ENCODE data around the gene FBLN2.

FBLN2 gene

DNA sequence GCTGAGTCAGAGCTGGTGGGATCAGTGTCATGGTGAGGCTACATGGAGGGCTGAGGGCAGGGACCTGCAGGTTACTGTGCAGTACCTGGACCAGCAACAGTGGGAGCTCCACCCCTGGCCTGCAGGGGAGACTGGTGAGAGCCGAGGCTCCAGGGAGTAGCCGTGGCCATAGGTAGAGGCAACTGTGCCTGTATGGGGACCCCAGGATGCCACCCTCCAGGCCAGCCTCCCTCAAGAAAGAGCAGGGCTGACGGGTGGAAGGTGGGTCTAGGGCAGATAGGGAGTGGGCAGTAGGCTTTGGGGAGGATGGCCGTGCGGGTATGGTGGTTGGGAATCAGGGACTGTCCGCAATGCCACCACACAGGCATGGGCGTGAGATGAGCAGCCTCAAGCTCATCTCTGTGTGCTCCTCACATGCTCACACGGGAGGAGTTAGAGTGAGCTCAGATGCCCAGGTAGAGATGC lies 35.5 kb downstream of the FBLN2 start:
- DNase-seq, result no peak

DNA sequence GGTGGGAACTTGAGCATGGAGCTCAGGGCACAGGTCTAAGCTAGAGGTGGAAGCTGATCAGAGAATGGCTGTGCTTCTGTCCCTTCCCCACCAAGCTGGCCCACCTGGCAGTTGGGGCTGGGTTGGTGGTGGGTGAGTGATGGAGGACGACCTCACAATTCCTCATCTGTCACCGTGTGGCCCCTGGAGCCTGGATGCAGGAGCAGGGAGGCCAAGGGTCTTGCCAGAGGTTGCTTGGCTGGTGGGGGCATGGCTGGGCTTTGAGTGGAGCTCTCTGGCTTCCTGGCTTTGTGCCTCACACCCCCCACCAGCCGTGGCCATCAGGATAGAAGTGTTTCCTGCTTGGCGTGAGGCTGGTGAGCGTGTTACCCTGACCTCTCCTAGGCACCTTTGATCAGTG lies 36.0 kb downstream of the FBLN2 start:
- DNase-seq, result no peak

DNA sequence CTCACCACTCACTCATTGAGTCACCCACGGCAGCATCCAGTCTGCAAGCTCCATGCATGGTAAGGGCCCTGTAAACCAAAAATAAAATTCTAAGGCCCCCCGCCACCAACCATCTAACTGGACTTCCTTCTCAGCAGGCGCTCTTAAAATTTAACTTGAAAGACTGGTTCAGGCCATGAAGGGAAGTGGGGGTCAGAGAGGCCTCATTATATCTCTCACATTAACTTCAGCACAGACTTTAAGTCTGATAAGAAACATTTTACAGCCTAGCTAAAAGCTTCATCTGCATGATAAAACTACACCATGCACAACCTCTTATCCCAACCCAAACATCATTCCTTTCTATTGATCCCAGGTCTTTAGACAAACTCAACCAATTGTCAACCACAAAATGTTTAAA lies 38.5 kb downstream of the FBLN2 start:
- DNase-seq, result no peak

DNA sequence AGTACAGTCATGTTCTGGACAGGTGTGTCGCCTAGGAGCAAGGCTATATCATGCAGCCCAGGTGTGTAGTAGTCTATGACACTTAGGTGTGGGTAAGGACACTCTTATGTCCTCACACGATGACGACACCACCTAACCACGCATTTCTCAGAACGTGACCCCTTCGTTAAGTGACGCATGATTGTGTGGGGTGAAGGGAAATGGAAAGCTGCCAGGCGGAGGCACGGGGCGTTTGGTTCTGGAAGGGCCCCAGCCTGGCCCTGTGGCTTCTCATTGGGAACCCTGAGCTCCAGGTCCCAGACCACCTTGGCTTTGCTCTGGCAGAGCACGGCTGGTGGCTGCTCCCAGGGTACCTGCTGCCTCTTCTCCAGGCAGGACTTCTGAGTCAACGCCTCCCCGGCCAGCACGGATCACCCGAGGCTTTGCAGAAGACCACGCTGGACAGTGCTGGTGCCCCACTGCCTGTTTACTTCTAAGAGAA lies 39.3 kb downstream of the FBLN2 start:
- no peak for DNase-seq

DNA sequence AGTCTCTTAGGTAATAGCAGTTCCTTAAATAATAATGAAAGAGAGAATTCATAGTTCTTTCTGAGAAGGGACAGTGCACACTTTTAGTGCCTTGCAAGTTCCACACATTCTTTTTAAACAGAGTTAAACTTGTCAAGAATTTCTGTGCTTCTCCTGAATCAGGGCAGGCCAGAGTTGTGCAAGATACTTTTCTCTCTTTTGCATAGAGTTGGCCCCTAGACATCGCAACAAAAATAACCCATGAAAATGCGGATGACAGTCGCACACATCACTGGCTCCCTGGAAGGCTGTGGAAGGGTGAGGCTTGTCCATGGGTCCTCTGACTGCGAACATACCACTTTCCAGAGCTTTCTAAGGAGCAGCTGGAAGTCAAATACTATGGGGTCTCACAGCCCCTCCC lies 40.1 kb downstream of the FBLN2 start:
- DNase-seq, result no peak

DNA sequence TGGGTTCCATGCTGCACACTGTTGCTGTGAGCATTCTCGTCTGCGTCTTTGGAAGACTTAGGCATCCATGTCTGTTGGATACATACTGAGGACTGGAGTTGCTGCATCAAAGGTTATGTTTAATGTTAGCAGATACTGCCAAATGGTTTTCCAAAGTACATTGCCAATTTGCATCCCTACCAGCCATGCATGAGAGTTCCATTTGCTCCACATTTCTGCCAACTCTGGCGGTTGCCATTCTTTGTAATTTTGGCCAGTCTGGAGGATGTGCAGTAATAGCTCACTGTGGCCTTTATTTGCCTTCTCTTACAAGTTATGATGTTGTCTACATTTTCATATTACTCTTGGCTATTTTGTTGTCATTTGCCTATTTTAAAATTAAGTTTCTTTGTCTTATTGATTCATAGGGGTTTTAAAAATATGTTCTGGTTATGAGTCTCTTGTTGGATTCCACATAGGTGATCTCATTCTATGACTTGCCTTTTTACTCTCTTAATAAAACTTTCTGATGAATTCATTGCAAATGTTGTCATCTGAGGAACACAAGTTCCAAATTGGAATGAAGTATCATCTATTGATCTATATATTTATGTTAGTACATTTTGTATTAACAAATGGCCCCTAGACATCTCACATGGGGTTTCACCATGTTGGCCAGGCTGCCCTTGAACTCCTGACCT lies 42.1 kb downstream of the FBLN2 start:
- no peak for DNase-seq

DNA sequence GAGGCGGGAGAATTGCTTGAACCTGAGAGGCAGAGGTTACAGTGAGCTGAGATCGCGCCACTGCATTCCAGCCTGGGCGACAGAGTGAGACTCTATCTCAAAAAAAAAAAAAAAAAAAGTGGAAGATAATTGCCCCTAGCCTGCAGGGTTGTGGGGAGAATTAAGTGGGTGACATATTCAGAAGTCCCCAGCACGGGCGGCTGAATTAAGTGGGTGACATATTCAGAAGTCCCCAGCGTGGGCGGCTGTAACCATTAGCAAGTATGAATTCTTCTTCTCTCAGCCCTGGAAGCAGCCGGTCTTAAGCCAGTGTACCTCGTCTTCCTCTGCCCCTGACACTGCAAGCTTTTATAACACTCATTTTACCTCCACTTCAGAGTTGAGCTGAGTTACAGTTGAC lies 44.7 kb downstream of the FBLN2 start:
- DNase-seq, result no peak

DNA sequence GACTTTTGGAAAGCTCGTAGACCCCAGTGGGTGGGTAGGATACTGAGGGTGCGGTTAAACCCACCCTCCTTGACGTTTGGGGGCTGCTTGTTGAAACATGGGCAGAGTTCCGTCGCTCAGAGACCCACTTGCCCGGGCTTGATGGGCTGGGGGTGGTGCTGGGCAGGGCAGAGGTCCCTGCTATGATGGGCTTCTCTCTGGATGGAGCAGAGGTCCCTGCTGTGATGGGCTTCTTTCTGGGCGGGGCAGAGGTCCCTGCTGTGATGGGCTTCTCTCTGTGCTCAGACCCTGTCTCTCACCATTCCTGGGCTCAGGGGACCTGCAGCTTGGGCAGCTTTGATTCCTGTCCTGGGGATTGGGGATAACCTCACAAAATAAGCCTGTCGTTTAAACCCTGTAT lies 45.2 kb downstream of the FBLN2 start:
- DNase-seq, result no peak

DNA sequence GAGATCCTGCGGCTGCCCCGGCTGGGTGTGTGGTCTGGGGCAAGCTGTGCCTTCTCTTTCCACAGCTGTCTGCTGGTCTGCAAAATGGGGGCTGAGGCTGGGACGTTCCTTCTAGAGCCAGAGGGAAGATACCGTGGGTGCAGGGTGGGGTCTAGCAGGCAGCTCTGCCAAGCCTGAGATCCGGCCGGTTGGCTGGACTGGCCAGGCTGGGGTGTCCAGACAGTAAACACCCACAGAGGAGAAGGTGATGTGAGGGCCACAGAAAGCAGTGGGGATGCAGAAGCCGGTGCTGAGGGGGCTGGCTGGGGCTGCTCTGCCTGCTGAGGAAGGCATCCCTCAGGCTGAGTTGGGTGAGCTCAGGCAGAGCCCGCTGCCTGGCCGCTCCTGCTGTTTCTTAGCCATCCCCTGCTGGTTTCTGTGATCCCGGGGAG lies 46.1 kb downstream of the FBLN2 start:
- DNase-seq, result no peak

DNA sequence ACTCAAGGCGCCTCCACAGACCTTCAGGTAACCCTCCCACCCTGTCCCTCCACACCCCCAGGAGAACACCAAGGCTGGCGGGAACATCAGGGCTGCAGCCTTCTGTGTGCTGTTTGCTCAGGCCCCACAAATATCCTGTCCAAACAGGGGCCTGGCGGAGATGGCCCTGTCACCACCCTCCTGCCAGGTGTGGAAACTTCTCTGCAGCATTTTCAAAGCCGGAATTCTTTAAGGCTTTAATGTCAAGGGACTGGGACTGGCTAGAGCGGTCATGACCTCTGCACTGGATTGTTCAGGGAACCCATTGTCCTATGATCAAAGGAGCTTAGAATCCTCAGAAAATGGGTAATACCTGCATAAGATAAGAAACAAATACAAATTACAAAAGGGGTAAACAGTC lies 46.6 kb downstream of the FBLN2 start:
- no peak for DNase-seq

DNA sequence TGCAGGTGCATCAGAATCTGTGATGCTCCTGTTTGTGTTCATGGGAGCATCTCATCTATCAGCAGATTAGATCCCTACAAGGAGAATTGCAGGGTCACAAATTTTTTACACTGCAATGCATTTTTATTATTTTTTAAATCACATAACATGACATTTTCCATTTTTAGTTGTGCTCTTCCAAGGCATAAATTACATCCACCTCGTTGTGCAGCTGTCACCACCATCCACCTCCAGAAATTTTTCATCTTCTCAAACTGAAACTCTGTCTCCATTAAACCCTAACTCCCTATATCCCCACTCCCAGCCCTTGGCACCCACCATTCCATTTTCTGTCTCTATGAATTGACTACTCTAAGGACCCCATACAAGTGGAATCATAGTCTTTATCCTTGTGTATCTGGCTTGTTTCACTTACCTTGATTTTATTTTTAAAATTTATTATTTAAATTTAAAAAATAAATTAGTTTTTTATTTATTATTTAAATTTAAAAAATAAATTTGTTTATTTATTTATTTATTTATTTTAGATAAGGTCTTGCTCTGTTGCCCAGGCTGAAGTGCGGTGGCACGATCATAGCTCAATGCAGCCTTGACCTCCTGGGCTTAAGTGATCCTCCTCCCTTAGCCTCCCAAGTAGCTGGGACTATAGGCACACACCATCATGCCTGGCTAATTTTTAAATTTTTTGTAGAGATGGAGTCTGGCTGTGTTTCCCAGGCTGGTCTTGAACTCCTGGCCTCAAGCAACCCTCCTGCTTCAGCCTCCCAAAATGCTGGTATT lies 47.7 kb downstream of the FBLN2 start:
- DNase-seq, result no peak

DNA sequence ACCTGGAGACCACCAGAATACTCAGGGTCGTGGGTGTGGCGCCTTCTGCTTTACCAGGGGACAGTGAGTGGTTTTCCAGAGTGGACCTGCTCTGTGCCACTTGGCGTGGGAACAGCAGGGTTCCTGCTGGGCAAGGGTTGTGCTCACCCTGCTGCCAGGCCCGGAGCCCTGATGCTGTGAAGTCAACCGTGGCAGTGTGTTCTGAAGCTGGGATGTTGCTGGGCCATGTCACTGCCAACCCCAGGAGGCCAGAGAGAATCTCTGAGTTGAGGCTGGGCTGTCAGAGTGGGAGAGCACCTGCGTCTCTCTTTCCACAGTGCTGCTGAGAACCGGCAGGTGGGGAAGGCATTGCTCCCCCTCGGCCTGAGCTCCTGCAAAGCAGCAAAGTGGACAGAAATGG lies 48.7 kb downstream of the FBLN2 start:
- DNase-seq, result no peak

DNA sequence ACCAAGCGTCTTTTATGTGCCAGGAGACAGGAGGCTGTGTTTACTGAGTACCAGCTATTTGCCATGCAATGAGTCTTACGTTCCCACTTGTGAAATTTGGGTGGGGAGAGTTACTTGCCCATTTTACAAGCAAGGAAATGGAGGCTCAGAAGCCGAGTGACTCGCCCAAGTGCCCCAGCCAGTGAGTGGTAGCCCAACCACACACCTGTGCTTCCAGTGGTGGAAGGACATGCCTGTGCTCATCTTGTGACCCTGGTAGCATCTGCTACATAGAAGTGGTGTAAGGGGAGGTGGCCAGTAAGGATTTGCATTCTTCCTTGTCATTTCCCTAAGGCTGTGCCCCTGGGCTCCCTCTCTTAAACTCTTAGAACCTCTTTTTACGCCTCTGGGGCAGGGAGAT lies 49.3 kb downstream of the FBLN2 start:
- no peak for DNase-seq

DNA sequence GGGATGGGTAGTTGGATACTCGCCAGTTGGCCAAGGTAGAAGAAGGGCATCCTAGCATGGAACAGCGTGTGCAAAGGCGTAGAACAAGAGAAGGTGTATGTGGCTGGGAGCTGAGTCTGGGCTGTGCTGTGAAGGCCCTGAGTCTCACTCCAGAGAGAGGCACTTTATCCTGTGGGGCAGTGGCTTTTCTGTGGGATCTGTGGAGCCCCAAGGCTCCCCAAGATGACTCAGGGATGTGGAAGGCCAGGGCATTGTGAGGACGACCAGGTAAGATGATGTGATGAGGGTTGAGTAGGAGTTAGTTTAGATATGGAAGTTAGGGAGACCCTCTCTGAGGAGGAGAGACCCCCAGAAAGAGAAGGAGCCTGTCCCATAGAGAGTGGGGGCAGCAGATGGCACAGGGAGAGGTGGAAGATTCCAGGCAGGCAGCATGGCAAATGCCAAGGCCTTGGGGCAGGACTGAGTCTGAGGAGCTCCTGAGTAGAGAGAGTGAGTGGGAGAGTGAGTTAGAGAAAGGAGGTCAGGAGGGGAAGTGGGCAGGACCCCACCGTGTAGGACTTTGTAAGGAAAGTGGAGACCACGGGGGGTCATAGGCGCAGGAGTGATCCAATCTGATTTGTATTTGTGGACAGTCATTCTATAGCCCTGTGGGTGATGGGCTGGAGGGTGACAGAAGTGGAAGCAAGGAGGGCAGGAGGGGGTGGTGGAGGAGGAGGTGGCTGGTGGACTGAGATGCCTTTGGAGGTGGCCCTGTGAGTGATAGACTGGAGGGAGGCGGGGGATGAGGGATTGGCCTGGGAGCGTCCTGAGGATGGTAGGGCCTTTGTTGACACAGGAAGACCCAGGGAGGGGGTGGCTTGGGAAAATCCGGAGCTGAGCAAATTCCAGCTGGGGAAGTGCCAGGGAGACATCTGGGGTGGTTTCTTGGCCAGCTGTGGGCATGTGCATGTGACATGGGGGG lies 50.3 kb downstream of the FBLN2 start:
- no peak for DNase-seq

DNA sequence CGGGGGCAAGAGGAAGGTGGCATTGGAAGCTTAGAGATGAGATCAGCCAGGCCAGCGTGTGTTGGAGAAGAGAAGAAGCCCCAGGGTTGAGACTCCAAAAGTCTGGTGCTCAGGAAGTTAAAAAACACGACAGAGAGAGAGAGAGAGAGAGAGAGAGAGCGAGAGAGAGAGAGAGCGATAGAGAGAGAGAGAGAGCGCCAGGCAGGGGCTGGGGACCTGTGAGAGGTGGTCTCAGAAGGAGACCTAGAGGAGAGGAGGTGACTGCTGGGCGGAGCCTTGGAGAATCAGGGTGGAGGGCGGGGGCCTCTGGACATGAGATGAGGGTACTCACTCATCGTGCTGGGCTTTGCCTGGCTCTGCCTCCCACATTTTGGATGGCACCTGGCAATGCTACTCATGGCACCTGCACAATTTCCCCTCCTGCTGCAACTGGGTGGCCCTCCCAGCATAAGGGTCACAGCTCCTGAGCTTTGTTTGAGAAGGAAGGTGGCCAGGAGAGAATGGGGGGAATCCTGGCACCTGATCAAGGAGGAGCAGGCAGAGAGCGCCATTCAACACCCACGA lies 51.0 kb downstream of the FBLN2 start:
- DNase-seq, result no peak

DNA sequence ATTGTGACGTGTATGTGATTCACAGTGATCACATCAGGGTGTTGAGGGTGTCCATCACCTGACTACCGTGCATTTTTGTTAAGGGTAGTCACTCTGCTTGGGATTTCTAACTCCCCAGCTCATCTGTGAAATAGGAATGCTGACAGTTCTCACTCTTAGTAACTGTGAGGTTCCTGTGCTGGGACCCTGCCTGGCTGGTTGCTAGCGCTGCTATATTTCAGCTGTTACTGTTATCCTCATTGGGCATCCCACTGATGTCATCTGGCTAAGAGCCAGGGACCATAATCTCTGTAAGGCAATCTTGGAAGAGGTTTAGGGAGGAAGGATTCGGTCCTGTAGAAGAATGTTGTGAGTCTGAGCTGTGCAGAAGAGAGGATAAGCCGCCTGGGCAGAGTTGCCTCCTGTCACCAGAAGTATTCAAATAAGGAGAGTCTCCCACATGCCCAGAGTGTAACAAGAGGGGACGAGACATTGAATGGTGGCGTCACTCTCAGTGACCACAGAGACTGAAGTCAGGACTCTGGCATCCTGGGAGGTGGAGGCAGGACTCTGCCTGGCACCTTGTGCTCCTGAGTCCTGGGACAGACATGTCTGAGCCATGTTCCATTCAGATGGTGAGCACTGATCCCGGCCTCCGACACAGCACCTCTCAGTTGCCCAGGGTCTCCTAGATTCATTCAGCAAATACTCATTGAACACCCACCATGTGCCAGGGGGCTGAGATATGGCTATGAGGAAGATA lies 52.2 kb downstream of the FBLN2 start:
- DNase-seq, result no peak

DNA sequence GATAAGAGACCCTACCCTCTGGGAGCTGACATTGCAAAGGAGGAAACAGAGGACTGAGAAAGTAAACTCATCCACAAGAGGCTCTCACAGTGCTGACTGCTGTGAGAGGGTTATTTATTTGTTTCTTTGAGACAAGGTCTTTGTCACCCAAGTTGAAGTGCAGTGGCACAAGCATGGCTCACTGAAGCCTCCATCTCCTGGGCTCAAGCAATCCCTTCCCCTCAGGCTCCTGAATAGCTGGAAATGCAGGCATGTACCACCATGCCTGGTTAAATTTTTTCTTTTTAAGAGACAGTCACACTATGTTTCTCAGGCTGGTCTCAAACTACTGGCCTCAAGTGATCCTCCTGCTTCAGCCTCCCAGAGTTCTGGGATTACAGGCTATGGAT lies 52.8 kb downstream of the FBLN2 start:
- no peak for DNase-seq

DNA sequence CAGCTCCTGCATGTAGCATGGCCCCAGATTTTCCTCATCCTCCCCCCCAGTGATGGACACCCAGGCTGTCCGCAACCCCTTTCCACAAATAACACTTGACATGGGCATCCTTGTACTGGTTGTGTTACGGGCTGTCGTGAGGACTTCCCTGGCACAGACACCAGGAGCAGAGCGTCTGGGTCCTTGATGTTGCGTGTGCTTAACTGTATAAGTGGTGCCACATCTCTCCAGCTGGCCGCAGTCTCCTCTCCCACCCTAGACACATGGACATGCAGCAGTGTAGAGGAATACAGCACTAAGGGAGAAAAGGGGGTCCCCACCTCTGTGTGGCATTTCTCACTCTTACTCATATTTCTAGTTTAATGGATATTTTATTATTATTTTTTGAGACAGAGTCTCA lies 56.6 kb downstream of the FBLN2 start:
- DNase-seq, result no peak

DNA sequence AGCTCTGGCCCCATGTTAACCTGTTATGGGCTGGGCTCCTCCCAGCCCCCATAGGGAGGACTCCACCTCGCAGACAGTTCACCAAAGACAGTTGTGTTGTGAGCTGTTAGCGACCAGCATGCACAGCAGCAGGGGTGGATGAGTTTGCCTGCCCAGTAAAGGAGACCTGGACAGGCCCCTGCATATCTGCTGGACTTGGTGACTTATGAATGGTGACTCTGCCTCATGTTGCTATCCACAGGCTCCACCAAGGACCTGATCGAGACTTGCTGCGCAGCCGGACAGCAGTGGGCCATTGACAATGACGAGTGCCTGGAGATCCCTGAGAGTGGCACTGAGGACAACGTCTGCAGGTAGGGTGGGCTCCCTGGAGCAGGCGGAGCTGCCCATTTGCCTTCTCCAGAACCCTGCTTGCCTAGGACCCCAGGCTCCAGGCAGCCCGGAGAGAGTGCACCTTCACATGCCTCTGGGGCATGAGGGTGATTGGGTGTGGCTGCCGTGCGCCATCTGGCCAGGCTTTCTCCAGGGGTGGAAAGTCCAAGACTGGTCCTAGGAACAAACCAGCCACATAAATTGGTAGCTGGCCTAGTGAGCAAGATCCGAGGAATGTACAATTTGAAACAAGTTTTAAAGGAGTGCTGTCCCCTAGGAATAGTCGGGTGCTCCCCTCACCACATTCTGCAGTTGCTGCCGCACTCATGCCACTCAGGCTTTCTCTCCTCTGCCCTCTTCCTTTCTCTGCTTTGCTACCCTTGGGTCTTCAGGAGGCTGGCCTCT lies 59.1 kb downstream of the FBLN2 start:
- DNase-seq, result no peak

DNA sequence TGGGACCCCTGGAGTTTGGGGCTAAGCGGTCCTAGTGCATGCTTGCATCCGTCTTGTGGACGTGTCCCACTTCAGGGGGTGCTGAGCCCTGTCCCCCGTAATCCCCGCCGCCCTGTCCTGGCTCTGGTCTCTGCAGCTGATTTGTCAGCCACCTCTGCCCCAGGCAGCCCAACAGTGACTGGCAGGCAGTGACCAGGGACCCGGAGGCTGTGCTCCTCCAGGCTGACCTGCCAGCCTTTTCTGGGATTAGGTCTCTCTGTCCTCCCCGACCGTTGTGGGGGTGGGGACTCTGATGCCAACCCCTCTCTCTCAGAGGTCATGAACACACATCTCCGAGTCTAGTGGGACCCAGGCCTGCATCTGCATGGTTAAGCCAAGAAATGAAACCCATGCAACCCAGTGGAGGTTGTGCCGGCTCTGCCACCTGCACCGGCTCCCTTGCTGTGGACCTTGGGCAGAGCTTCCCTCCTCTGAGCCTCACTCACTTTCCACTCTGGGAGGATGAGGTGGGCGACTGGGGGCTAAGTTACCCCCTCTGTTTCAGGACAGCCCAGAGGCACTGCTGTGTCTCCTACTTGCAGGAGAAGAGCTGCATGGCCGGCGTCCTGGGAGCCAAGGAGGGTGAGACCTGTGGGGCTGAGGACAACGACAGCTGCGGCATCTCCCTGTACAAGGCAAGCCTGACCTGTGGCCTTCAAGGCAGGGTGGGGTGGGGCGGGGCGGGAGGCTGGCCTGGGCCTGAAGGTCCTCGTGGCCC lies 60.2 kb downstream of the FBLN2 start:
- DNase-seq, result no peak
